Prostate gland (tissue), 2 donors: ENCODE measurements around the gene MED8. TPM values are rescaled to one million over a fixed set of nuclear protein-coding genes. Genes with fewer than 3 reads are reported as not detected.

ENCODE experiments used
- DNase-seq: peaks from one replicate; pipeline ENCODE4 v3.0.0-alpha.2; 2019; ENCODE audit warnings: low spot score
- H3K27ac ChIP-seq, 2 donors: fragments of 200-600 bp; sonication (generic); 2 replicates each; pipeline ENCODE4 v1.5.1; 2017 to 2019
- H3K27me3 ChIP-seq: fragments of 200-600 bp; sonication (generic); replicated peaks from 2 replicates; pipeline ENCODE4 v1.5.1; 2019; ENCODE audit not compliant: insufficient read depth
- H3K36me3 ChIP-seq, 2 donors: fragments of 200-600 bp; sonication (generic); 1 replicate in 1 of 2; 2 replicates in 1 of 2; pipeline versions ENCODE4 v1.5.1 to v1.8.1; 2017 to 2019
- H3K4me1 ChIP-seq: fragments of 200-600 bp; sonication (generic); replicated peaks from 2 replicates; pipeline ENCODE4 v1.5.1; 2019
- H3K4me3 ChIP-seq, 2 donors: fragments of 200-600 bp; sonication (generic); 2 replicates each; pipeline ENCODE4 v1.5.1; 2017 to 2019
- H3K9me3 ChIP-seq: fragments of 200-600 bp; sonication (generic); 2 replicates; pipeline ENCODE4 v1.5.1; 2017
- CTCF ChIP-seq, 4 experiments: fragments of 200-600 bp in 2 of 4; fragments of 450-650 bp in 2 of 4; sonication (generic) in 2 of 4; IDR thresholded peaks; 1 replicate in 3 of 4; 2 replicates in 1 of 4; pipeline ENCODE4 v1.5.1; 2016 to 2019; ENCODE audit warnings: antibody characterized with exemption in 4 of 4, mild to moderate bottlenecking in 2 of 4, moderate library complexity in 2 of 4
- POLR2A ChIP-seq: fragments of 450-650 bp; IDR thresholded peaks from one replicate; pipeline ENCODE4 v1.6.1; 2016; ENCODE audit warnings: antibody characterized with exemption, mild to moderate bottlenecking
- POLR2AphosphoS5 ChIP-seq: sonication (generic); formaldehyde crosslinking; IDR thresholded peaks from one replicate; pipeline ENCODE4 v1.6.1; 2017; ENCODE audit warnings: antibody characterized with exemption
- WGBS: methylation state at CpG from one replicate; pipeline ENCODE4 v1.1.5; 2018; 5-methylcytosine and 5-hydroxymethylcytosine counted together
- intact Hi-C: fragments of 100-400 bp; cut with DNase I; formaldehyde crosslinking; loops from one replicate; pipeline ENCODE4 v1.14.2; 2022
- total RNA-seq, 2 donors: library from RNA; depleted of rRNA; stranded (reverse); fragments of >200 nt; gene quantifications; one replicate each; pipeline ENCODE4 v1.1.0, GENCODE V29; 2016

The MED8 gene
- total RNA-seq, 2 donors from 2014 or later: 36.9 to 43.2 TPM

GRCh38 chr1:43381612-43382011, 8.0 kb downstream of the MED8 start:
- 82% methylated on average over 3 of the region's 3 CpGs for WGBS
- Histone ChIP-seq H3K9me3 (no peaks in the 10 kb centered on the region), H3K27me3 (no peaks in the 10 kb centered on the region), H3K27ac (no peak overlapping the region), H3K4me3 (no peak overlapping the region), H3K36me3 (peaks cover 13 to 19% of the 10 kb centered on the region in 2 donors), H3K4me1 (peaks cover 2% of the 10 kb centered on the region)
- no peak for DNase-seq
- intact Hi-C loops: no loop called here
- TF ChIP-seq POLR2A: no peak
- TF ChIP-seq POLR2AphosphoS5: no peak
- no peak for TF ChIP-seq CTCF (IDR thresholded peaks at IDR 0.05)

GRCh38 chr1:43379476-43379875, 10.1 kb downstream of the MED8 start:
- 89% methylated on average over 1 of the region's 1 CpG for WGBS
- Histone ChIP-seq H3K36me3 (peaks cover 0 to 4% of the 10 kb centered on the region in 2 donors), H3K27ac (no peak overlapping the region), H3K27me3 (no peaks in the 10 kb centered on the region), H3K9me3 (no peaks in the 10 kb centered on the region), H3K4me3 (no peak overlapping the region), H3K4me1 (peaks cover 2% of the 10 kb centered on the region)
- TF ChIP-seq POLR2A (no peak), POLR2AphosphoS5 (no peak), CTCF (IDR thresholded peaks at IDR 0.05) (no peak)
- DNase-seq: no peak
- intact Hi-C loops: no loop called here

- Histone ChIP-seq H3K27ac (no peak overlapping the region), H3K36me3 (no peaks in the 10 kb centered on the region), H3K9me3 (no peaks in the 10 kb centered on the region), H3K4me3 (no peak overlapping the region), H3K27me3 (no peaks in the 10 kb centered on the region), H3K4me1 (no peaks in the 10 kb centered on the region)
- 100% methylated on average over 1 of the region's 1 CpG for WGBS
- intact Hi-C loops: no loop called here
- DNase-seq: no peak
- TF ChIP-seq POLR2A (no peak), POLR2AphosphoS5 (no peak), CTCF (IDR thresholded peaks at IDR 0.05) (no peak)
Observed at GRCh38 chr1:43377831-43378230, 11.8 kb downstream of the MED8 start.

- Histone ChIP-seq H3K27ac (no peak overlapping the region), H3K4me1 (no peaks in the 10 kb centered on the region), H3K9me3 (no peaks in the 10 kb centered on the region), H3K36me3 (no peaks in the 10 kb centered on the region), H3K27me3 (no peaks in the 10 kb centered on the region), H3K4me3 (no peak overlapping the region)
- WGBS: 71% methylated on average over 7 of the region's 7 CpGs
- intact Hi-C loops: no loop called here
- no peak for DNase-seq
- no peak for TF ChIP-seq POLR2AphosphoS5
- no peak for TF ChIP-seq CTCF (IDR thresholded peaks at IDR 0.05)
- TF ChIP-seq POLR2A: no peak
Observed at GRCh38 chr1:43376723-43377235, 12.8 kb downstream of the MED8 start.
